ENCODE results near the gene ZFAND3.

ZFAND3 gene

DNA sequence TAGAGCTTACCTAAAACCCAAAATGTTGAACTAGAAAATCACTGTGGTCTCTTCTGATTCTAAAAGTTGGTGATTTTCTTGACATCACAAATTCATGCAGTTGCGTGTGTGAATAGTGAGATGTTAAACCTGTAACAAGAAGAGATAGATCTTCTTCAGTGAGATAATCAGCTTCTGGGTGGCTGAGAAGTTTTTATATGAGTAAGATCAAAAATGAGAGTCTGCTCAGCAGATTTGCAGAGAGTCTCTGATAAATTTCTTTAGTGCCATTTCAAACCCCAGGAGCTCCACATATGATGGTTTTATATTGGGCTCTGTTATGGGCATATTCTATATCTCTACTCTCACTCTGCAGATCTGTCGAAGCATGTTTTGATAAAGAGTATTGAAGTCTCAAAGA lies 185.4 kb downstream of the ZFAND3 start:
- no peak for DNase-seq (ENCODE audit: low read depth)

DNA sequence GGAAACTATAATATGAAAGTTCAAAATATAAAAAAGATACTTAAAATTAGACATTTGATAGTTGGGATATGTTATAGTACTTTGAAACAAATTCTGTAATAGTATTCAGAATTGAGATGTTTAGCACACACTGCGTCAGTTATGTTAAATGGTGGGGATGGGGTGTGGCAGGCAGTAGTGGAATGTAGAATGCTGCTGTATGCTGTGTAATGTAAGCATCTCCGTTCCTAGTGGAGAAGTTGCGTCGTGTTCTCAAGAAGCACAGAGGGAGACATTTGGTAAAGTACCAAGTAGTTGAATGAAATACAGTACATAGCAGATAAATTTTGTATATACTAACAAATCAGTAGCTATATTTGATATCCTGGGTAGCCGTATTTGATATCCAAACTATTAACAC lies 192.4 kb downstream of the ZFAND3 start:
- no peak for DNase-seq (ENCODE audit: low read depth)

DNA sequence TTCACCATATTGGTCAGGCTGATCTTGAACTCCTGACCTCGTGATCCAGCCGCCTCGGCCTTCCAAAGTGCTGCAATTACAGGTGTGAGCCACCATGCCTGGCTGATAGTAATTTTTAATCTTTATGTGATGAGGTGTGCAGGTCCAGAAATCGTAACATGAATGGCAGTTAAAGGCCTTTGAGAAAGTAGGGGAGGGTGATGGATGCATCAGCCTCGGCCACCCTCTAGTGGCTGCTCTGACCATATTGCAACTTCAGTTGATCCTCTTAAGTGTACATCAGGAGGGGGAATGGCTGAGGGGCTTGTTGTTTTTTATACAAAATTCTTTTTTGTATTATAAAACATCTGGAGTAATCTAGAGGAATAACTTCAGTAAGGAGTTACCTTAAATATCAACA lies 193.0 kb downstream of the ZFAND3 start:
- no peak for DNase-seq (ENCODE audit: low read depth)

DNA sequence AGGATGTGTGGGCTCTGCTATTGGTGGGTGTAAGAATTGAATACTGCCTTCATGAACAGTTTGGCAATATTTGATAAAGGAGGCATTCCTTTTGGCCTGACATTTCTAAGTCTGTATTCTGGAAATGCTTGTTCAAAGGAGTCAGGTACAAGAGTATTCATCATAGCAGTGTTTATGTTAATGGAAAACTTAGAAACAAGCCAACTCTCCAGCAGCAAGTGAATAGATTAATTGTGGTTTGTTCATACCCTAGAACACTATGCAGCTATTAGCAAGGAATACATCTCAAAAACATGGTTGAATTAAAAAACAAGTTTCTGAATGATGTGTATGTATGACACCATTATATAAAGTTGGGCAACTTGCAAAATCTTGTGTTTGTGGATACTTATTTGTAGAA lies 195.8 kb downstream of the ZFAND3 start:
- DNase-seq (ENCODE audit: low read depth) = no peak

DNA sequence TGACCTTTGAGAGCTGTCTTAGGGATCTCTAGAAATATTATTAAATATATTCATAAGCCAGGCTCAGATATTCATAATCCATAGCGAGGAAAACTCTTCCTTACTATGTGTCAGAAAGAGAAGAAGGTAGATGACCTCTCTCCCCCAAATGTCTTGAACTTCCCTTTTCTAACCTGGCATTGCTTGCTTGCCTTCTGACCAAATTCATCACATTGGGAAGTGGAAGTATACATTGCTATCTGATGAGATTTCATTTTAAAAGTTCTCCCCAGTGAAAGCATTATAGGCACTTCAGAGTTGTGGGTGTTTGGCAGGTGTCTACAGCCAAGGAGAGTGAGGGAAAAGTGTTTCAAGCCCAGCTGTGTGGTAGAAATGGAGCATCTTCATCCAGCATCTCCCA lies 197.3 kb downstream of the ZFAND3 start:
- DNase-seq (ENCODE audit: low read depth) = no peak

DNA sequence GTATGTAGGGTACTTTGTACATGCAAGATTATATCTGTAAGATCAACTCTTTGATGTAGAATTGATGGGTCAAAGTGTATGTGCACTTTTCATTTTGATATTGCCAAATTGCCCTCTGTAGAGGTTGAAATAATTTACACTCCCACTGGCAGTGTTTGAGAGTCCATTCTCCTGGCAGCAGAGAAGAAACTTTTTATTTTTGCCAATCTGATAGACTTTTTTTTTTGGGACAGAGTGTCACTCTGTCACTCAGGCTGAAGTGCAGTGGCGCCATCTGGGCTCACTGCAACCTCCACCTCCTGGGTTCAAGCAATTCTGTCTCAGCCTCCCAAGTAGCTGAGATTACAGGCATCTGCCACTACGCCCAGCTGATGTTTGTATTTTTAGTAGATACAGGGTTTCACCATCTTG lies 199.2 kb downstream of the ZFAND3 start:
- no peak for DNase-seq (ENCODE audit: low read depth)

DNA sequence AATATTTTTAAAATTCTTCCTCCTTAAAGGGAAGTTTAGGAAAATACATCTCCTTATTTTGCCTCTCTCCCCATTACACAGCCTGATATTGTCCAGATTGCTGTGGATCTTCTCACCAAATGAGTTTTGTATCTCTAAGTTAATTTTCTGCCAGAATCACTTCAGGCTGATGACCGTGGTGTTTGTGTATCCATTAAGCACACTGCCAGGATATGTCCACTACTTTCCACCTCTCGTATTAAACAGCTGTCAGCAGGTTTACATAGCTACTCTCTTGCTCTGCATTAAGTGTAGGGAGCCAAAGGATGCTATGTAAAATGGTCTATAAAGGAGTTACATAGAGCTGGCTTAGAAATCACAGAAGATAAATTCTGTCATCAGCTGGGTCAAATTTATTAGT lies 201.1 kb downstream of the ZFAND3 start:
- DNase-seq (ENCODE audit: low read depth) = no peak

DNA sequence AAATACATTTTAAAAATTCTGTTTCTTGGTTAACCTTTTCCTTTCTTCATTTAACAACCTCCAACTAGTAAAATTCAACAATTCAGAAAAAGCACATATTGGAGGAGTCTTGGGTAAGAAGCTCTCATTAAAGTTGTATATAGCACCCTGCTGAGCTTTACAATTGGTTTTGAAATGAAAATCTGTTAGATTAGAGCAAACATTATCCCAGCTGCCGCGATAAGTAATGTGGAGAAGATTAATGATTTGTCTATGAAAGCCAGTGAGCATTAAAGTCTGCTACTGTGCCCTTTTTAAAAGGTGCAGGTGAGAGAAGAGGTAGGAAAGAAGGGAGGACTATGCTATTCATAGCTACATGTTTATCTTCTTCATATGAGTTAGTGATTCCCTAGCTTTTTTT lies 201.5 kb downstream of the ZFAND3 start:
- DNase-seq (ENCODE audit: low read depth) = no peak

DNA sequence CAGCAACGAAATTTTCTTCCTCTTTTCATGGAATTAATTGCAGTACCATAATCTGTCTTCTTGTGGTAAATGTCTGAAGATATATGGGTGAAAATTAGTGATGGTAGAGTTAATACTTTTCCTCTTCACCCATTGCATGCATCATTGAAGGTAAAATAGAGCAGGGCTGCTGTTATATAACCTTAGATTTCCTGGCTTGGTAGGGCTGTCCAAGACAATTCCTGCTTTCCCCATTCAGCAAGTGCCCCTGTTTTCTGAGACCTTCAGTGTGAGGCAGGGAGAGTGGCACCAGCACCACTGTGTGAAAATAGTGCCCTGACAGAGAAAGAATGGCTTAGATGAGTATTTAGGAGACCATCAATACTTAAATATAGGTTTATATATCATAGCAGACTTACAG lies 202.0 kb downstream of the ZFAND3 start:
- DNase-seq (ENCODE audit: low read depth) = no peak

DNA sequence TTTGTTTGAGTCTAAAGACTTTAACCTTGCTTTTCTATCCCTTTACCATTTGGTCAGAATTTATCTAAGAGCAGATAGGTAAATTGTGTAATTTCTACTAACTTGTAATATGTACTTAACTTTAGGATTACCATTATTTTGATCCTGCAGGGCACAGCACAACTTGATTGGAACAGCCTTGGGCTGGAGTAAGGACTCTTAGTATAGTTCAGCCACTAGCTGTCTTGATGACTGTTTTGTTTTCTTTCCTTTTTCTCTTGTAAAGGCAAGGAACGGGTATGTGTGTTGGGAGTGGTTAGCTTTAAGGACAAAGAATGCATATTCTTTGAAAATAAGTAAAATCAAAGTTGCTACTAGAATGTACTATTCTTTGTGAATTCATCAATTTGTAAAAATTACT lies 203.2 kb downstream of the ZFAND3 start:
- no peak for DNase-seq (ENCODE audit: low read depth)

DNA sequence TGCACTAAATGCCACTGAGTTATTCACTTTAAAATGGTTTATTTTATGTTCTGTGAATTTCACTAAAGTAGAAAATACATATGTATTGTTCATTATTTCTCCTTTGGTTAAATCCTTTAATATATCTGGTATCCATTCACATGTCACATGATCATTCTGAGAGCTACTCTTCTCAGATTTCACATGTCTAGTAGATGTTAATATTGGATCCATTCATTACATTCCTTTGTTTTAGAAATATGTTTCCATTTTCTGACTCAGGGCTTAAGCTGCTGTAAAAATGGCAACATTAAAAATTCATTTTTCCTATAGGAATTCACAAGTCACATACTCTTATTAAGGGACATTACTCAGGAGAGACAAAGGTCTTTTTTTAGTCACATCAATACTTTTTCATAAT lies 205.4 kb downstream of the ZFAND3 start:
- DNase-seq (ENCODE audit: low read depth) = no peak

DNA sequence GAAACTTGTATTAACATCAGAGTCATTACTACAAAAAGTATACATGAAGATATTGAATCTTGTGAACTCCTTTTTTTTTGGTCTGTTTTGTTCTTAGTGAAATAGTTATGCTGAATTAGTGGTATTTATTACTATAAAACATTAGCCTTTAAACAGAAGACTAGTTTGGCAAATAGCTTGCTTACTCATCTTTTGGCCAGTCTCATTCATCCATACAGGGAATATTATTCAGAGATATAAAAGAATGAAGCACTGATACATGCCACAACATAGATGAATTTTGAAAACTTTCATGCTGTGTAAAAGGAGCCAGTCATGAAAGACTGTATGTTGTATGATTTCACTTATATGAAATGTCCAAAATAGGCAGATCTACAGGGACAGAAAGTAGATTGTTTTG lies 205.9 kb downstream of the ZFAND3 start:
- no peak for DNase-seq (ENCODE audit: low read depth)

DNA sequence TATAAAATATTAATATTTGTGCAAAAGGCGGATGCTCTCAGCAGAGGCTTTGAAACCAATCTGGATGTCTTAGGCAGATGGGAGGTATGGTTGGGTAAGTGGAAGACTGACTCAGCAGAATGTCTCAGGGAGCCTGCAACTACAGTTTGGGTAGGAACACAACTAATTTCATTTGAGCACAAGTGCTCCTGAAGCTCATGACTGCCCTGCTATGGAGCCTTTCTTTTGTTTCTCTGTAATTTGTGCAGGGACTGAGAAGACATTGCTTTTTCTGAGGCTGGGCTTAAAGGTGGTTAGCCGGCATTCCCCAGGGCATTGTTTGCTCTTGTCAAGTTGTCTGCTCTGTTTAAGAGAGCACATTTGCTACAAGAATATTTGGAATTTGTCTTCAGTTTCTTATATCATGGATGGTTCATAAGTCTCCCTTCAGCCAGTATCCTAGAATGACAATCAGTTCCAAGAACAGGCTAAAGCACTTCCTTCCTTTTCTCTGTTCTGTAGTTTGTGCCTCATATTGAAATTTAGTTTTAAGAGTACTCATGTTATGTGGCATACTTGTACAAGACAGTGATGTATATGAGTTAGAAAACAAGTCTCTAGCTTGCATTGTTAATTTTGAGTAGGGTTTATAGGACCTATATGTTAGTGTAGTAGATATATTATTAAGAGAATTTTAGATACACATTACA lies 208.3 kb downstream of the ZFAND3 start:
- DNase-seq (ENCODE audit: low read depth) = no peak

DNA sequence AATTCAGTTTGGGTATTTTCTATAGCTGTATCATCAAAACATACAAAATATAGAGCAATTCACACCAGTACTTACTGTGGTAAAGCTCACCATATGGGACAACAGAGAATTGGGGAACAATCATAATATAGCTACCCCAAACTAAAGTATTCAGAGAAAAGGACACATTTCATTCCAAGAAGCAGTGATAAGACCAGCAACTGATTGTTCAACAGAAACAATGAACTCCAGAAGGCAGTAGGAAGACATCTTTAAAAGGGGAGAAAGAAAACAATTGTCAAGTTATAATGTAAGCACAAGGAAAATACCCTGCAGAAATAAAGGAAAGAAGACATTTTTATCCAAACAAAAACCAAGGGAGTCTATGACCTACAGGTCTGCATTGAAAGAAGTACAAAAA lies 210.9 kb downstream of the ZFAND3 start:
- no peak for DNase-seq (ENCODE audit: low read depth)

DNA sequence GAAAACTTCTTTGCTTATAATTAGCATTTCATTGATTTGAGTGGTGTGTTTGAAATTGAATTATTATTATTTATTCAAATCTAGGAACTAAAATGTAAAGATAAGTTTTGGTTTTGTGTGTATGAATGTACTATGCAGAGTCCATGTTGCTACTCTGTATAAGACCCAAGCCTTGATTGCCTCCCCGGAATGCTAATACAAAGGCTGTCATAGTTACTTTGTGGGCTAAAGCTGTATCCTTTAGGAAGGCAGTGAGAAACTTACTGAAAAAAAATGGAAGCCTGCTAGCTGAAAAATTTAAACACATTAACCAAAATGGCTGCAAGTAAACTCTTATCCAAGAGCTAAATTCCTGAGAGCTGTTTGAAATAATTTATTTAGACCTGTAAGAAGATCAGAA lies 213.3 kb downstream of the ZFAND3 start:
- no peak for DNase-seq (ENCODE audit: low read depth)

DNA sequence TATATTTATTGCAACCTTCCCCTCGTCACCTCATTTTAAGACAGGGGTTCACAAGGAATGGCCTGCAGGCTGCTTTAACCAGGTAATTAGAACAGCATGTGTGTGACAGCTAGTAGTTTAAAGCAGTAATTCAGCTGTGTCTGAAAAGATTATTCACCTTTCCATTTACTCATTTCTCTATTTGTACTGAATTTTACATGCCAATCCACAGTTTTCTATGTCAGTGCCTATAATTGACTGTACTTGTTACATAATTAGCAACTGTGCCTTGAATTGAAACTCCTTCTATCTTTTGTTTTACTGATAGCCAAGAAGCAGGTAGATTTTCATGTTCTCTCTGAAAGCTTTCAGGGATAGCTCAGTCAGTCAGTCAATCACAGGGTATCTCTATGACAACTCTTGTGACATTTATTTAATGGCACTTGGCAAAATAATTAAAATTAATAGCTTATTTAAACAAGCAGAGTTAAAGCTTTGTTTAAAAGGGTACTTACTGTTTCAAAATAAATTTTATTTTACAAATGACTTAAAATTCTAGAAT lies 214.0 kb downstream of the ZFAND3 start:
- no peak for DNase-seq (ENCODE audit: low read depth)

DNA sequence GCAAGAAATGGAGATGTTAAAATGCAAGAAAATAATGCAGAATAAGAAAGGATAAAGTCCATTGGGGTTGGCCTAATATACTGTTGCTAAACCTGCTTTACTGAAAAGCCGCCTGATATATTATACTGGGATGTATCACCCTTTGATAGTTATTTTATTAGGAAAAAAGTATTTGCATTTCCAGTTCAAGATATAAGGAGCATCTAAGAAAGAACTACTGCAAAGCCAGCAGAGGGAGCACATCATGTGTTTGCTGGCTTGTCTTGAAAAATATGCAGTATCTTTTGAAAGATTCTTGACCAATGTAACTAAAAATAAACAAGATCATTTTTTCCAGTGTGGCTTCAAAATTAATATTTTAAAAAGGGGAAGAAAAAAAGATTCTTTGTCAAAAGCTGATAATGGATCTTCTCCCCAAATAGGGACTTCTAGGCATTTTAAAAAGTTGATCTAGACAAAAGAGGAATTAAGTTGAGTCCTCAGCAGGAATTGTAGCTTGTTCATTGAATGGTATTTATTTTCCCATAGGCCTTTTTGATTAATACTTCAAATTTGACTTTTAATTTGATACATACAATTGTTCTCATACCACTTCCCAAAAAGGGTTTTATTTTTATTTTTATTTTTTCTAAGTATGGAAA lies 214.9 kb downstream of the ZFAND3 start:
- no peak for DNase-seq (ENCODE audit: low read depth)

DNA sequence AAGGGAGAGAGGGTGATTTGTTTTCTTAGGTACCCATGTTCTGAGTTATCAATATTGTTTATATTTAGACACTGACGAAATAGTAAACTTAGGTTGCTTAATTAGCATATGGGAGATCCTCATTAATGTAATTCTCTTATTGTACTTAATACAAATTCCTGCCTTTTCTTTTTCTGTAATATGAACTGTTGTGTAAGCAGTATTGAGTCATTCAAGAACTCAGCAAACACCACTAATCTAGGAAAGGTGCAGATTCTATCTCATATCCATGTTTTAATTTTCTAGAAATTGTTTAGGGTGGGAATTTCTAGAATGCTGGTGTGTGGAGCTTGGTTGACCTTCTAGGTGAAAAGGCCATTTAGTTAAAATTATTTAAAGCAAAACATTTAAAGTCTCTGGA lies 216.0 kb downstream of the ZFAND3 start:
- DNase-seq (ENCODE audit: low read depth) = no peak

DNA sequence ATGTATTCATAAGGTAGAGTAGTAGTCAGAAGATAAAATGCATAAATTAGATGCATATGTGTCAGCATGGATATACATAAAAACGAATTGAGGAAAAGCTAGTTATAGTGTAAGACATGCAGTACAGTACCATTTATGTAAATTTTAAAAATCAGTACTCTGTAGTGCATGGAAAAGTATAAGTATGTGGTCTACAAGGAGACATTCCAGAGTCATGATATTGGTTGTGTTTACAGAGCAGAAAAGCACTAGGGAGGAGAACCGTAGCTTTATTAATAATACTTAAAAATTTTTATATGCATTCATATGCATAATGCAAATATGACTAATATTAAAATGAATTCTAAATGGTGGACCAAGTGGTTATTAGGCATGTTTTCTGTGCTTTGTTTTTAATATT lies 220.0 kb downstream of the ZFAND3 start:
- no peak for DNase-seq (ENCODE audit: low read depth)

DNA sequence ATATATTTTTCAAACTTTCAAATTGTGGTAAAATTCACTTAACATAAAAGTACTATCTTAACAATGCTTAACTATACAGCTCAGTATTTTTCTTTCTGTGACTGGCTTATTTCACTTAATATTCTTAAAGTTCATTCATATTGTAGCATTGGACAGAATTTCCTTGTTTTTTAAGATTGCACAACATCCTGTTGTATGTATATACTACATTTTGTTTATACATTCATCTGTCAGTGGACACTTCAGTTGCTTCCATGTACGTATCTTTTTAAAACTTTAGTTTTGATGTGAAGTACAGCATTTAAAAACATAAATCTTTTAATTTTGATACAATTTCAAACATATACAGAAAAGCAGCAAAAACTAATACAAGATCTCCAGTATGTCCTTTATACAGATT lies 220.7 kb downstream of the ZFAND3 start:
- DNase-seq (ENCODE audit: low read depth) = no peak

DNA sequence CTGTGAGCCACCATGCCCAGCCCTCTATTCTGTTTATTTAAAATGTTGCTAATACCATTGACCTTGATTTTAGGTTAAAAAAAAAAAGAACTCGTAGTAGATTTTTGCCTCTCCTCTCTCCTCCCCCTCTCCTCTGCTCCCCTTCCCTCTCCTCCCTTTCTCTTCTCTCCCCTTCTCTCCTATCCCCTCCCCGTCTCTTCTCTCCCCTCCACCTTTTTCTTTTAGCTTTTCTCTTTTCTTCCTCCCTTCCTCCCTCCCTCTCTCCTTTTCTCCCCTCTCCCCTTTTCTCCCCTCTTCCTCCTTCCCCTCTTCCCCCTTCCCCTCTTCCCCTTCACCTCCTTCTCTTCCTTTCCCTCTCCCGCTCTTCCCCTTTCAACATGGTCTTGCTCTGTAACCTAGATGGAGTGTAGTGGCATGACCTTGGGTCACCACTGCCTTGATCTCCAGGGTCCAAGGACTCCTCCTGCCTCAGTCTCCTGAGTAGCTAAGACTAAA lies 223.8 kb downstream of the ZFAND3 start:
- no peak for DNase-seq (ENCODE audit: low read depth)

DNA sequence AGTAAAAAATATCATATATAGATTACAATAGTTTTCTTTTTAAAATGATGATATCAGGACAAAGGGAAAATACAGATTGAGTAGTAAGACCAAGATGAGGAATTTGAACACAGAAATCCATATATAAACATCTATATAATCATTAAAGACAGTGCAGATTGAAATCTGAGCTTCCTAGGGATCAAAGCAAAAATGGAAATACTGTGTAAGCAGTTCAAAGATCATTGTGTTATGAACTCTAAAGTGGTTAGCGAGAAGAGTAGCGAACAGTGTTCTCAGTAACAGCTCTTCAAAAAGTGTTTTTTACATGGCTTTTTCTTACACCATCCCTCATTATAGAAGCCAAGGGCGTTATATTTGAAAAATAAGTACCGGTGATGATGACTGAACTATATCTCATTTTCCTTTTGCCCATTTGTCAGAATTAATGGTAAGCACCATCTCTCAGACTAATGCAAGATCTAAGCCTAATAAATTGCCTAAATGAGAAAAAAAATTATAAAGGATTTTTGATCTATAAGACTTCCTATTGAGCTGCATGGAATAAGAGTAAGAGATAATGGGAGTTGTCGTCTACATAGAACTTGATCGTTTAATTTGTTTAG lies 226.3 kb downstream of the ZFAND3 start:
- no peak for DNase-seq (ENCODE audit: low read depth)

DNA sequence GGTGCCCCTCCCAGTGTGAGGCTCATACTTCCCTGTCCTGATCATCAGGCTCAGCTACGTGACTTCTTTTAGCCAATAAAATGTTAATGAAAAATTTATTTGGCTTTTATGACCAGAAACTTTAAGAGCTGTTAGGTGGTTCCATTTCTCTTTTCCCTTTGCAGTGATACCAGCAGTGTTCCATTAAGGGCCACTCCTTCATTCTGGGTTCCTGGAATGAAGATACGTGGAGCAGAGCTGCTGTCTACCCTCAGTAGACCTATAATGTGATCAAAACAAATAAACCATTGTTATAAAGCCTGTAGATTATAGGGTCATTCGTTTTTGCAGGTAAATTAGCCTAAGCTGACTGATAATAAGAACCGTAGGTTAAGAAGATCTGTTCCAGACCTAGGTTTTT lies 228.0 kb downstream of the ZFAND3 start:
- DNase-seq (ENCODE audit: low read depth) = no peak

Measured in activated T-helper 1 cell treated with Interleukin-2 at 50 U/mL for 16 hours (primary cell).